Amniotic epithelial cell (primary cell): ENCODE measurements around the gene SLCO2B1.

Experiments
- DNase-seq: peaks from one replicate; pipeline ENCODE4 v3.0.0-alpha.2; 2010; ENCODE audit warnings: low read depth

SLCO2B1 gene

DNA sequence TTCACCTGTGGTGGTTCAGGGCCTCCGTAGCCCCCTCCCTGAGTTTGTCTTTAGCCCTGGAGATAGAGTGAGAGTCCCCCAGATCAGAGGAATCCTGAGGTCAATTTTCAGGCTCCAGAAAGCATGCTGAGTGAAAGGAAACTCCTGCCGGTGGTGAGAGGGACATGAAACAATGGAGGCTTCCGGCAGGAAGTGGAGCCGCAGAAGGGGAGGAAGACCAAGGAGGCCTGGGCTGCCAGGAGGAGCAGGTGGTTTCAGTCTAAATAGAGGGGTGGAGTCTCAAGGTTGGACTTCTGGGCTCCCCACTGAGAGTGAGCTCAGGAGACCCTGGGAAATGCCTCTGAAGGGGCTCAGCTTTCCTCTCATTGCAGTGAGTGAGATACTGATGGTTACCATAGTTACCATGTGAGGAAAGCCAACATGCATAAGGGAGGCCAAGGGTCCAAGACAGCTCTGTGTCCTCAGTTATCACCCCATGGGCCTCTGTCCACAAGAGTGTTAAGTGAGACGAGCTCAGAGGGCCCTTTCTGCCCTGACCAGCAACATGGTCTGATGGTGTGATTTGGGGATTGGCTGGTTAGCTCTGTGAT lies 10.7 kb downstream of the SLCO2B1 start:
- no peak for DNase-seq

DNA sequence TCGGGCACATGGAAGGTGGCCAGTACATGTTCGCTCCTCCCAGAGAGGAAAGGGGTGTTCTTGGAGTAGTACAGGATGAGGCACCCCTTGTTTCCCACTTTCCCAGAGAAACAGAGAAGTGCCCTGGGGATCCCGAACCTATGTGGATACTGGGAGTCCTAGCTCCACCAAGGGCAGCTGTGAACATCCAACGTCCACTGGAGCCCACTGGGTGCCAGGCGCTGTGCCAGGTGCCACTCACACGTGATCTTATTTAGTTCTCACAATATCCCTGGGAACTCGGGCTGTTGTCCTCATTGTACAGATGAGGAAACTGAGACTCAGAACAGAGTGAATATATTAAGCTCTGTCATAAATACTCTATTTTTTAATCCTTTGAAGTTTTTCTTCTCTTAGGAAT lies 12.0 kb downstream of the SLCO2B1 start:
- DNase-seq = no peak

DNA sequence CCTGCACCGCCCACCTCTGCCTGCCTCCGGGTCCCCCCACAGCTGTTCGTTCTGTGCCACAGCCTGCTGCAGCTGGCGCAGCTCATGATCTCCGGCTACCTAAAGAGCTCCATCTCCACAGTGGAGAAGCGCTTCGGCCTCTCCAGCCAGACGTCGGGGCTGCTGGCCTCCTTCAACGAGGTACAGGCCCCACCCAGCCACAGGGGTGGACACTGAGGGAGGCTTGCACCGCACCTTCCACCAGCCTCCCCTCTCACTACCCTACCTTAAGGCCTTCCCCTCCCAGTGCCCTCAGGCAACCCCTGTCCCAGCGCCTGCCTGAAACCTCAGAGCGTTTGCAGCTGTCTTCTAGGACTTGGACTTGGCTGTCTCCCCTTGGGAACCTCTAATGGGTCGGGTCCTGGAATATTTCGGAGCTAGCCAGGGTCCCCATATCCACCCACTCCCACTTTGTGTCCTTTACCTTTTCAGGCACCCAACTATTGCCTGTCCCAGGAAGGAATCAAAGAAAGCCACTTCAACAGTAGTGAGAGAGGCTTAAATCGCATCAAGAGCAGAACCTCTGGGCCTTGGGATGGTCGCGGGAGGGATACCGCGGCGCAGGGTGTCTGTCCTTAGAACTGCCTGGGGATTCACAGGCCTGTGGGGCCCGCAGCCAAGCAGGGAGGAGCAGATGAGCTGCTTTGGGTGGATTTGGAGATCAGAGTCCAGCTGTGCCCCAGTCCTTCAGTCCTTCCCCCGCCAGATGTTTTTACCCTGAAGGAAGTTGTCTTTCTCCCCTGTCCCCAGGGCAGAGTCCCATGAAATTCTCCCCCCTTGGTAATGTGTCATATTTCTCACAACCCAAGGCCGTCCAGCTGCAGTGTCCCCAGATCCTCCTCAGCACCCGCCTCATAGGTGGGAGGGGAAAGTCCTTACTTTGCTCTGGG lies 13.3 kb downstream of the SLCO2B1 start:
- DNase-seq = no peak

DNA sequence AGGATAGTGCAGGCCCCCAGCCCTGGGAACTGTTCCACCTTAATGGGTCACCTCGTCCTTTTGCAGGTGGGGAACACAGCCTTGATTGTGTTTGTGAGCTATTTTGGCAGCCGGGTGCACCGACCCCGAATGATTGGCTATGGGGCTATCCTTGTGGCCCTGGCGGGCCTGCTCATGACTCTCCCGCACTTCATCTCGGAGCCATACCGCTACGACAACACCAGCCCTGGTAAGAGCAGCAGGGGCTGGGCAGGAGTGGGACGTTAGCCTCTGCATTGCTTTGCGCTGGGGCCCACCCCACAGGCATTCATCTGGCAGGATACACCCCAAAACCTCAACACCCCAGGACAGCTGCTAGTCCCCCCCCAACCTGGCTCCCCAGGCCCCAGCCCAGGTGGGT lies 14.8 kb downstream of the SLCO2B1 start:
- no peak for DNase-seq

DNA sequence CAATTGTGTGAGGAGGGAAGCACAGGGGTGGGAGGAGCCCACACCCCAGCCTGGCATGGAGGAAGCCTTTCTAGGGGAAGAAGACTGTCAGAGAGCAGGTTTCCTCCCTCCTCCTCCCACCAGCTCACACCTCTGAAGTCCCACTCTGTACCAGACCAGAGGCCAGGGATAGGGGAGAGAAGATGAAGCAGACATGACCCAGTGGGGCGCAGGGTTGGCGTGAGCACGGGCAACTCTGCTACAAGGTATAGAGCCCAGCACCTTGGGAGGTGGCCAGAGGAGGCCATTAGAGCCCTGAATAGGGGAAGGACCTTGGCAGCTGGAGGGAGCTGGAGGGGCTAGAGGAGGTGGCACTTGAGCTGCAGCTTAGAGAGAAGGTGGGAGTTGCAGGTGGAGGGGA lies 15.9 kb downstream of the SLCO2B1 start:
- DNase-seq = no peak

DNA sequence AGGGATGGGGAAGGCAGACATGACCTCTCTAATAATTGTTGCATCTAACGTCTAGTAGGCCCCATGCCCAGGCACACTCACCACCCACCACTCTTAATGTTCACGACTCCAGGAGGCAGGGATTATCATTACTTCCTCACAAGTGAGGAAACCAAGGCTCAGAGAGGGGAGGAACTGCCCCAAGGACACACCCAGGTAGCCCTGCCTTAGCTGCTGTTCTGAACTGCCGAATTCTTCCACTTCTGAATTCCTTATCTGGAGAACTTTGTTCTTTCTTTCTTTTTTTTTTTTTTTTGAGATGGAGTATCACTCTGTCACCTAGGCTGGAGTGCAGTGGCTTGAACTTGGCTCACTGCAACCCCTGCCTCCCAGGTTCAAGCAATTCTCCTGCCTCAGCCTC lies 16.7 kb downstream of the SLCO2B1 start:
- DNase-seq = no peak

DNA sequence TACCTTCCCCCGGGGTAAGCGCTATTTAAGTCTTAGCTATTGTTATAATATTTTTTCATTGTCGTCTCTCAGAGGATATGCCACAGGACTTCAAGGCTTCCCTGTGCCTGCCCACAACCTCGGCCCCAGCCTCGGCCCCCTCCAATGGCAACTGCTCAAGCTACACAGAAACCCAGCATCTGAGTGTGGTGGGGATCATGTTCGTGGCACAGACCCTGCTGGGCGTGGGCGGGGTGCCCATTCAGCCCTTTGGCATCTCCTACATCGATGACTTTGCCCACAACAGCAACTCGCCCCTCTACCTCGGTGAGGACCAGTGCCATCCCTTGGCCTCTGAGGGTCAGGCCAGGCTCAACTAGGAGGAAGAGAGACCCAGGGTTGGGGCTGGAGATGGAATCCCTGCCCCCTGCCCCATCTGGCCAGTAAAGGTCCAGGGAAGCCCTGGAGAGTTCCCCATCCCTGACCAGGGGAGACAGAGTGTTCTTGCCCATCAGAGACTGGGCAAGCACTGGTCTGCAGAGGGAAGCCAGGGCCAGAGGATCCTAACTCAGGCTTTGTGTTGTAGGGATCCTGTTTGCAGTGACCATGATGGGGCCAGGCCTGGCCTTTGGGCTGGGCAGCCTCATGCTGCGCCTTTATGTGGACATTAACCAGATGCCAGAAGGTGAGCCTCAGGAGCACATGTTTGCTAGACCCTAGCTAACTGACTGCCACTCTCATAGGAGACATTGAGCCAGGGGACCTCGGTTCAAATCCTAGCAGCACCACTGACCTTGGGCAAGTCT lies 18.4 kb downstream of the SLCO2B1 start:
- DNase-seq = no peak

DNA sequence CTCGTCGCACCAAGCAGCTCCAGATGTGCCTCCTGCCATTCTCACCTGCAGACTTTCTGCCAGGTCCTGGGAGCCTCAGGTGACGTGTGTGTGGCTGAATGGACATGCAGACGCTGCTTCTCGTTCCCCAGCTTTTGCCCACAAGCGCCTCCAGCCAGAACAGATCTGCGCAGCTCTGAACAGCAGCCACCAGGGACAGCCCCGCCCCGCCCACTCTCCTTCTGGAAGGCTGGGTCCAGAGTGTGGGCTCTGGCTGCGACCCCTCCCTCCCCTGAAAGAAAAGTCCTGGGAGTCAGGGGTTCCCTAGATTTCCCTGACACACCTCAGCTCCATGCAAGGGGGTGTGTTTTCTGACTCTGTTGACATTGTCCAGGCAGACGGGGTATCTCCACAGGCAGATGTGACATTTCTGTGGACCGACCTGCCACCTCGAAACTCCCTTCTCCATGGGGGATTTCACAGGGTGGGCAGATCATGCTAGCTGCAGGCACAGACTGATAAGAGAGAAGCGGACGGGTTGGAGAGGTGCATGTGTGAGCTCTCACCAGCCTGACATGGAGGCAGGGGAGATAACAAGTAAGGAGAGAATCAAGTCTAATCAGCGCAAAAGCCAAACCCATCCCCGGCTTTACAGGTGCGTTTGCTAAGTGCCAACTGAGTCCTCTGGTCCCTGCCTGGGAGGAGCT lies 19.8 kb downstream of the SLCO2B1 start:
- no peak for DNase-seq

DNA sequence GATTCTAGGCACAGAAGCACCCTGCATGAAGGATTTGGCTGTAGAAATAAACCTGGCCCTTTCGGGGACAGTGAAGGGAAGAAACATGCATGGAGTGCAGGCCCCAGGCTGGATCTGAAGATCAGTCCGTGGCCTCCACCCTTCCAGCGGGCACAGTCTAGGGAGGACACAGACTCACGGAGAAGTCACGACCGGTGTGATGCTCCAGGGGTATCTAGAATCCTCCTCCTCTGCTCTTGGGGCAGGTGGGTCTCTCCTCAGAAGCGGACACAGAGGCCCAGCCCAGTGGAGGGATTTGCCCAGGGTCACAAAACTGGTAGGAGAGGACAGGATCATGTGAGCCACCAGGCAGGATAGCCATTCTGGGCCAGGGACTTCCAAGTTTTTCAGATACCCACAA lies 22.4 kb downstream of the SLCO2B1 start:
- no peak for DNase-seq

DNA sequence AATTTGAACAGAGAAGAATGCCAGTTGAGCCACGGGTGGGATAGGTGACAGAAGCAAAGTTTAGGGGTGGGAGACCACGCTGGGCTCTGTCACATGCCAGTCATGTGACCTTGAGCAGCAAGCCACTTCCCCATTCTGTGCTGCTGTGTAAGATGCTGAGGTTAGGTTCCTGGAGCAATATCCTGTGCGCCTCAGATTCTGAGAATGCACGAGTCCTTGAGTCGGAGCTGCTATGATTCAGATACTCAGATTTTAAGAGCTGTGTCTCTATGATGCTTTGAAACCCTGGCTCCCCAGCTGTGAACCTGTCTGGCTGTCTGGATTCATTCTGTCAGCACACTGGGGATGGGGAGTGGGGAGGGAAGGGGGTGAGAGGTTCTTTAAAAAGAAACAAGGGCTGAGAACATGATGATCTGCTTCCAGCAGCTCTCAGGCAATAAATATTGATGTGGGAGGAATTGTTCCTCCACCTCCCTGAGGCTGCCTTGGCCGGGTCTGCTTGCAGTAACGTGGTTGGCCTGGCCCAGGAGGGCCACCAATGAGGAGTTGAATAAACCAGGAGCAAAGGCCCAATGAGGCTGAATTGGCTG lies 24.0 kb downstream of the SLCO2B1 start:
- peak; percentile 62 for DNase-seq

DNA sequence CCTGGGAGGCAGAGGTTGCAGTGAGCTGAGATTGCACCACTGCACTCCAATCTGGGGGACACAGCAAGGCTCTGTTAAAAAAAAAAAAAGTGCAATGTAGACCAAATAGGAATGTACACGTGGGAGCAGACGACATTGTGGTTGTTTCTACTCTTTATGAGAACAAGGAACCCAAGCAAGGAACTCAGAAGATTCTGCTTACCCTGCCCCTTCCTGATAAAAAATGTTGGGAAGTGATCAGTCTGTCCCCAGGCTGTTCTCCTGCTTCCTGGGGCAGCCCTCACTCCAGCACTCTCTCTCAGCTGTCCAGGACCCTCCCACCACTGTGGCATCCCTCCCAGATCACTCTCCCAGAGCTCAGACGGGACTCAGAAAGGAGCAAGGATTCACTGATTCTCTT lies 31.8 kb downstream of the SLCO2B1 start:
- DNase-seq = no peak

DNA sequence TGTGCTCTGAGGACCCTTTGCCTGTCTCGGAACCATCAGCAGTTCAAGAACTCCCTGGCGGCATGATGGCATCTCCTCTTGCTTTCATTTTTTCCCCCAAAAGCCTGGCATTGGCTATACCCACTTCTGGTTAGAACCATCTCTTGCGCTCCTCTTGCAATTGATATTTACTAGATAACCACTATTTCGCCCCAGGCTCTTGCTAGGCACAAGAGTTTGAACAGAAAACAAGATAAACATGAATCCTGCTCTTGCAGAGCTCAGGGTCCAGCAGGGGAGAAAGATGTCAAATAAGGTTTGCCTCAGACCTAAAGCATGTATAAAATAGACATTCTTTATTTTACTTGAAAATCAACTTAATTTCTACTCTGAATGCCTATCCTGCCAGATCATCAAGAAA lies 33.1 kb downstream of the SLCO2B1 start:
- no peak for DNase-seq

DNA sequence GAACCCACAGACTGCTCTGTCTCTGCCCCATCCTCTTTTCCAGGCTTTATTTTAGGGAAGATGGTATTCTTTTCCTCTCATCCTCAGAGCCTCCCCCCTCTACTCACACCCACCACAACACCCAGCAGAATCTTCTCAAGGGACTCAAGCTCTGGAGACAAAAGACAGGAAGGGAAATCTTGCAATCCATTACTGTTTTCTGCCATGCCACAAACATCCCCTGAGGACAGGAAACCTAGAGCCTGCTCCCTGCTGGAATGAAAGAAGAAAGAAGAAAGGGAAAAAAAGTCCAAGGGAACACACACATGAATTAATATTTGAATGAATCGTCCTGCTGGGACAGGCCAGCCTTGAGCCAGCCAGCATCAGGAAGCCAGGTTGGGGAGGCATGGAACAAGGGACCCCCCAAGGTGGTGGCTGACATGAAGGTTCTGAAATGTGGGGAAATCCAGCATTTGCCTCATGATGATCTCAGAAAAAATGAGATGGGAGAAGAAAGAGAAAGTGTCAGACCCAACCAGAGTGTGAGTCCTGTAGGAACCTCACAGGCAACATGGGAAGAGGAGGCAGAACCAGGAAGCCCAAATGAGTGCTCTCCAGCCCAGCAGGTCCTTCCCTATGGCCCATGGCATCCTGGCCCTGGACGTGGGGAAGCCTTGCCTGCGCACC lies 34.0 kb downstream of the SLCO2B1 start:
- DNase-seq = no peak

DNA sequence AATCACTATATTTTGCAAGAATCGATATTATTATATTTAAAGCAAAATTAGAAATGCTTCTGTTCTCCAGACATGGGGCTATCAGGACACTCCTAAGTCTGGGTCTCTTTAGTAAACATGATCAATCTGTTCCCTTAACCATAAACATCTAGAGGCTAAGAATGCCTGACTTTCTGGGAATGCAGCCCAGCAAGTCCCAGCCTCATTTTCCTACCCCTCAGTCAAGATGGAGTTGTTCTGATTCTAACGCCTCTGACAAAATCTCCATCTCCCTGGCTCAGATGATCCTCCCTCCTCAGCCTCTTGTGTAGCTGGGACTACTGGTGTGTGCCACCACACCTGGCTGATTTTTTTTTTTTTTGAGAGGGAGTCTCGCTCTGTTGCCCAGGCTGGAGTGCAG lies 35.0 kb downstream of the SLCO2B1 start:
- DNase-seq = no peak

DNA sequence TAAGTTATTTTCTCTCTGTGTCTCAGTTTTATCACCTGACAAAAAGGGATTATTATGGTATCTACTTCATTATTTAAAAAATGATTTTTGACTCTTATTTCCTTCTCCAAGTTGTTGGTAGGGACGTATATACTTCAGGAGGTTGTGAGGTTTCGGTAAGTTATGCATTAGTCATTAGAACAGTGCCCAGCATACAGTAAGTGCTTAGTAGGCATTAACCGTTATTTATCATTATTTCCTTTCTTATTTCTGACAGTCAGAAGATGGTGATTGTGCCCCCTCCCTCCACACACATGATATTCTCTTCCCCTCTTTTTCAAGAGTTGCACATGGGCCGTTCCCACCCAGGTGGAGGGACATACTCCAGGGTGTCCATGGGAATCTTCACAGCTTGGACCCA lies 36.1 kb downstream of the SLCO2B1 start:
- no peak for DNase-seq

DNA sequence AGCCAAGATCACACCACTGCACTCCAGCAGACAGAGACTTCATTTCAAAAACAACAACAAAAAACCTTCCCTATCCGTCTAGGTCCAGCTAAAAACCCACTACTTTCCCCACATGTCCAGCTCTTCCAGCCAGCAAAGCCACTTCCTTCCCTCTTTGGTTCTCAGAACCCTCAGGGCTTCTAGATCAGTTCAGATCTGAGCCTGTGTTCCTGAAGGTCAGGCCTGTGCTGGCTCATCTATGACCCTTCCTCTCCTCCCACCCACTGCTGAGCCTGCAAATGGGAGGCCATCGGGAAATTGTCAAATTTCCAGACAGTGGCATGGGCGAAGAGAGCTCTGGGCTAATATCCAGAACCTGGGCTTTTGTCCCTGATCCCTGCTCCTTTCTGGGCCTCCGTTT lies 37.8 kb downstream of the SLCO2B1 start:
- DNase-seq = no peak

DNA sequence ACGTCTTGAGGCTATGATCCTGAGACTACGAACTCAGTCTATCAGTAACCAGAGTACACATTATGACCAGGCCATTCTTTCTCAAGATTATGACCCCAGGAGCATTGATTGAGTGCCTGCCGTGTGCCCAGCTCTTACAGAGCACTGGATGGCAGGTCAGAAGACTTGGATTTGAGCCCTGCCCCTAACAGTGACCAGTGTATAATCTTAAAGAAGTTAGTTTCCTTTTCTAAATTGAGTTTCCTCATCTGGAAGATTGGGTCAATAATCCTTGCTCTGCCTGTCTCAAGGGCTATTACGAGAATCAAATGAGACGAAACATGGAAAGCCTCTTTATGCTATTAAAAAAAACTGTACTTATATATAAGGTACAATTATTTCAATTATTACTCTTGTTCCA lies 38.2 kb downstream of the SLCO2B1 start:
- no peak for DNase-seq

DNA sequence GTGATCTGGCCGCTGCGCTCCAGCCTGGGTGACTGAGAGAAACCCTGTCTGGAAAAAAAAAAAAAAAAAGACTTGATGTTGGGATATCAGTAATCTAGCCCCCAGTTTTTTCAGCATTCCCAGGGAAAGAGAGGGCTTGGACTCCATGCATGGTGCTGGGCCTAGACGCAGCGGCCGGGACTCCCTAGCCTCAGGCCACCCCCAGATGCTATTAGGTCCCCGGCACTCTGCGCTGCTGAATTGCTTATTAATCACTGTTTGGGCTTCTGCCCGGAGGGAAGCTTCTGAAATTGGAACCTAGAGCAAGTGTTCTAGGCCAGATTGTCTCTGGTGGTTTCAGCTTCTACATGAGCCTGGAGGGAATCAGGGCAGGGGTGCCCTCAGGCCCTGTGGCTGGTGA lies 39.0 kb downstream of the SLCO2B1 start:
- DNase-seq = no peak

DNA sequence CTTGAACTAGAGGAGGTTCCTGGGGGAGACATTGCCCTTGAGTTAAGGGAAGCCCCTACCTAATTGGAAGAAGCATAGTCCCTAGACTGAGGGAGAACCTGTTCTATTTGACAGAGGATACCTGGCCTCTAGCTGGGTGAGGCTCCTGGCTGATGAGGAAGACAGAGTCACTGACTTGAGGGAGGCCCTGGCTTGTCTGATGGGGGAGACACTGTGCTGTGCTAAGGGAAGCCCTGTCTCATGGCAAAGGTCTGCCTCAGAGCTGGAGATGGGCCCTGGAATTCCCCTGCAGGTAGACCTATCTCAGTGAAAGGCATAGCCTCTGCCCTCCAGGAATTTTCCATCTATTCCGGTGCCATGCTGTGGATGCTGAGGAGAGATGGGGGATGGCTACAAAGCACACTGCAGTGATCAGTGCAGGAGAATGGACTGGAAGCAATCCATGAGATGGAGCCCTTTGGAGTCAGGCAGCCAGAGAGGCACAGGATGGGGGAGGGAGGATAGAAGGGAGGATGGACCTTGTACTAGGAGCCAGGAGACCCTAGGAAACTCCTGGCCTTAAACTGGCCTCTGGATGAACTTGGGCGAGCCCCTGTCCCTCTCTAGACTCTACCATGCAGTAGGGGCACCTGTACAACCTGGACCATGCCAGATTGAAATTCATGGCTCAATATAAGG lies 39.9 kb downstream of the SLCO2B1 start:
- no peak for DNase-seq

DNA sequence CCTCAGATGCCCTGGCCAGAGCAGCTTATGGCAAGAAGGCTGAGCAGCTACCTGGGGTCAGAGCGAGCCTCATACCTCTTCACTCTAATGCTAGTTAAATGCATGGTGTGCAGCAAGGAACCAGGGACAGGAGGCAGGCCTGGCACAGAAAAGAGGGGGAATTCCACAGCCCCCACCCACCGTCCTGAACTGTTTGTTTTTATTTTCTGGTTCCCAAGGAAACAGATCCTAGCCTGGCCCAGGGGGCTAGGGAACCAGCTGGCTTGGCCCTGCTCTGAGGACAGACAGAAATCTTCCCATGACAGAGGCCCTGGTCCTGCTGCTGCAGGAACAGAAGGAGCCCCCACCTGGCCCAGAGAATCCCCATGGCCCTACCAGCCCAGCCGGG lies 40.4 kb downstream of the SLCO2B1 start:
- no peak for DNase-seq

DNA sequence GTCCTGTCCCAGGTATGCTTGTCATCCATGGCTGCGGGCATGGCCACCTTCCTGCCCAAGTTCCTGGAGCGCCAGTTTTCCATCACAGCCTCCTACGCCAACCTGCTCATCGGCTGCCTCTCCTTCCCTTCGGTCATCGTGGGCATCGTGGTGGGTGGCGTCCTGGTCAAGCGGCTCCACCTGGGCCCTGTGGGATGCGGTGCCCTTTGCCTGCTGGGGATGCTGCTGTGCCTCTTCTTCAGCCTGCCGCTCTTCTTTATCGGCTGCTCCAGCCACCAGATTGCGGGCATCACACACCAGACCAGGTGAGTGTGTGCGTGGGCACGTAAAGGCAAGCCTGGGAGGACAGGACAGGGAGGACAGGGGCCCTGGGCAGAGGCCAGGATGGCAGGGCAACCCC lies 42.4 kb downstream of the SLCO2B1 start:
- no peak for DNase-seq
